Fibroblast of mammary gland (primary cell): ENCODE data around the gene CPED1.

Experiments used
- DNase-seq: peaks from one replicate; pipeline ENCODE4 v3.0.0-alpha.2; 2010; ENCODE audit warnings: low read depth
- H3K4me3 ChIP-seq: 2 replicates; pipeline ENCODE4 v1.5.1; 2011; ENCODE audit warnings: low read depth, mild to moderate bottlenecking, low read length, moderate library complexity; ENCODE audit not compliant: control insufficient read depth
- TF ChIP-seq, protein P1 (sequence below): conservative IDR thresholded peaks from 2 replicates; pipeline ENCODE4 v1.5.1; 2011; ENCODE audit warnings: low read depth, low read length, inconsistent platforms; ENCODE audit not compliant: control insufficient read depth, insufficient read depth

CPED1 gene

DNA sequence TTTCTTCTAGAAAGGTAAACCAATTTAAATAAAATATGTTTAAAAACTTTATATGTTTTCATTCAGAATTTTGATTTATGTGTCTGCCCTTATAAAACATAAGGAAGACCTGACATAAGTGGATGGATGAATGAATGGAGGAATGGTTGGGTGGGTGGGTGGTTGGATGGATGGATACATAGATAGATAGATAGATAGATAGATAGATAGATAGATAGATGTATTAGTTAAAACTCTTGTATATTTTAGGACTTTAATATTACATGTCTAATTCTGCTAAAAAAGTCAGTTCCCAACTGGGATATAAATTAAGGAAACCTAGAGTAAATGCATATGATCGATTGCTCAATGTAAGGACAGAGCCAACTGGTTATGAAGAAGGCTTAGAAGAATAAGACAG, 184.0 kb downstream of the CPED1 start:
- TF ChIP-seq, protein P1, sequence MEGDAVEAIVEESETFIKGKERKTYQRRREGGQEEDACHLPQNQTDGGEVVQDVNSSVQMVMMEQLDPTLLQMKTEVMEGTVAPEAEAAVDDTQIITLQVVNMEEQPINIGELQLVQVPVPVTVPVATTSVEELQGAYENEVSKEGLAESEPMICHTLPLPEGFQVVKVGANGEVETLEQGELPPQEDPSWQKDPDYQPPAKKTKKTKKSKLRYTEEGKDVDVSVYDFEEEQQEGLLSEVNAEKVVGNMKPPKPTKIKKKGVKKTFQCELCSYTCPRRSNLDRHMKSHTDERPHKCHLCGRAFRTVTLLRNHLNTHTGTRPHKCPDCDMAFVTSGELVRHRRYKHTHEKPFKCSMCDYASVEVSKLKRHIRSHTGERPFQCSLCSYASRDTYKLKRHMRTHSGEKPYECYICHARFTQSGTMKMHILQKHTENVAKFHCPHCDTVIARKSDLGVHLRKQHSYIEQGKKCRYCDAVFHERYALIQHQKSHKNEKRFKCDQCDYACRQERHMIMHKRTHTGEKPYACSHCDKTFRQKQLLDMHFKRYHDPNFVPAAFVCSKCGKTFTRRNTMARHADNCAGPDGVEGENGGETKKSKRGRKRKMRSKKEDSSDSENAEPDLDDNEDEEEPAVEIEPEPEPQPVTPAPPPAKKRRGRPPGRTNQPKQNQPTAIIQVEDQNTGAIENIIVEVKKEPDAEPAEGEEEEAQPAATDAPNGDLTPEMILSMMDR: no peak
- DNase-seq: no peak
- no peak overlapping the region for H3K4me3 ChIP-seq

DNA sequence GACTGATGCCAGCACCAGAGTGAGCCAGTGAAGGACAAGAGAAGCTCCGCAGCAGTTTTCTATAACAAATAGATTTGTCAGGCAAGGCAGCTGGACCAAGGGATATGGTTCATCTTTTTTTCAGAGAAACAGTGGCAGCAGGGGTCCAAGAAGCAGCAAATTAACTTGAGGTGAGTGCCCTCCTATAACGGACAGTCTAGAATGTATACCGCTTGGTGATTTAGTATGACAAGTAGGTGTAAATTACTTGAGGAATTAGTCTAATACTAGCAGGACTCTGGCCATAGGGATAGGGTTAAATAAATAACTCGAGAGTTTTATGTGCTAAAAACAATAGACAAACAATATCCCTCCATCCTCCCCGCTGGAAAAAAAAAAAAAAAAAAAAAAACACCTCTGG, 187.3 kb downstream of the CPED1 start:
- TF ChIP-seq, protein P1: no peak
- DNase-seq: no peak
- H3K4me3 ChIP-seq: no peak overlapping the region

DNA sequence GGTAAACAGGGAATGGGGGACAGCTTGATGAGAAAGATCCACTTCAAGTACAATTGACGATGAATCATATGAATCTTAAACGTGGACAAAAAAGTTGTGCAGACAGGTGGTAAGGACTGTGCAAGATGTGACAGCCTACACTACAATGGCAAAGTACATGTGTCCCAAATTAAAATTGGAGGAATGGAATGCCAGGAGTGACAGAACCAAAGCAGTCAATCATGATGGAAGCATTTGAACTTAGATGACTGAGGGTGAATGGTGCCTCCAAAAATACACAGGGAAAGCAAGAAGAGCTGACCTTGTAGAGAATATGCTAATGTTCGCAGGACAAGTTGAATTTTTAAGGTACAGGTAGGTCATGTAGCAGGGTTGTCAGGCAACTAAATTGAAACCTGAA, 189.9 kb downstream of the CPED1 start:
- H3K4me3 ChIP-seq: no peak overlapping the region
- TF ChIP-seq, protein P1: no peak
- DNase-seq: no peak

DNA sequence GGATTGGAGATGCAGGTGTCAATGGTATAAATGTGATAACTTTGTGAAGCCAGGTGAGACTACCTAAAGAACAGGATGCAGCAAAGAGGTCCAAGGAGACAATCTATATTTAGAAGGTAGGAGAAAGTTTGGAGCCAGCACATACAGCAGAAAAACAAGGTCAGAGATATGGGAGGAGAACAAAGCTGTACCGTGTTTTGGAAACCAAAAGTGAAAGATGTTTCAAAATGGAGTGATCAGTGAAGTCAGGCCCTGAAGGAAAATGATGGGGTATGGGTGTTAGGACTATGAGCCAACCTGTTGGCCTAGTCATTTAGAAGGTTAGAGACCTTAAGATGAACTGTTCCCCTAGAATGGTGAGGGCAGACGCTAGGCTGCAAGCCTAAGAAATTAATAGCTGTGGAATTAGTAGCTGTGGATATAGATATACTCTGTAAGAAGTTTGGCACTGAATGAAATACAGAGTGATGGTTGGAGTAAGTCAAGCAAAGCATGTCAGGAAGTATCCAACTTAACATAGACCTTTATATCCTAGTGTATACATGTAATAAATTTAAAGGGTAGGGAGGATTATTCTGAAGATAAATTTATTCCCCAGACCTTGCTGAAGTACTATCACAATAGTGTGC, 190.5 kb downstream of the CPED1 start:
- no peak for DNase-seq
- TF ChIP-seq, protein P1: no peak
- H3K4me3 ChIP-seq: no peak overlapping the region

DNA sequence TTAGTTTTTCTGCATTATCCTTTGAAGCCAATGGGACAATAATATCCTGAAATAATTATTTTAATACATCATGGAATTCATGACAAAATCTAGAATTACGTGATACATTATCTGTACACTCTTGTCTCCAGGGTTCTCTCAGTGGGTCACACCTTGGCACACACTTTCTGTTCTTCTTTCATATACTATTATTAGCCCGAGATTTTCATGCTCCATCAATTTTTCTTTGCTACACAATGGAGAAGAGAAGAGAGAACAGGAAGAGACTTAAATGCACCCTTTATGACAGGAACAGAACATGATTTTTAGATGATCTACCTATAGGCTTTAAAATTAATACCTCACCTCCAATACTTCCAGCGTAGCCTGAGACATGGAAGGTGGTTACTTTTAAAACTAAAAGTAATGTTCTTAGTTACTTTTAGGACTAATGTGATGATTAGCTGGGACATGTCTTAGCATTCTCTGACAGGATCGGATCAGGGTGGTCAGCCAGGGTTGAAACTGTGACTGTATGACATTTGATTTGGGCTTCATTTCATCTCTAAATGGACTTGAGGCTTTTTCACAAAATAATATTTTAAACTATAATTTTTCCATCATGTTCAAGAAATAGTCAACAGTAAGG, 192.0 kb downstream of the CPED1 start:
- DNase-seq: no peak
- TF ChIP-seq, protein P1: no peak
- H3K4me3 ChIP-seq: no peak overlapping the region

DNA sequence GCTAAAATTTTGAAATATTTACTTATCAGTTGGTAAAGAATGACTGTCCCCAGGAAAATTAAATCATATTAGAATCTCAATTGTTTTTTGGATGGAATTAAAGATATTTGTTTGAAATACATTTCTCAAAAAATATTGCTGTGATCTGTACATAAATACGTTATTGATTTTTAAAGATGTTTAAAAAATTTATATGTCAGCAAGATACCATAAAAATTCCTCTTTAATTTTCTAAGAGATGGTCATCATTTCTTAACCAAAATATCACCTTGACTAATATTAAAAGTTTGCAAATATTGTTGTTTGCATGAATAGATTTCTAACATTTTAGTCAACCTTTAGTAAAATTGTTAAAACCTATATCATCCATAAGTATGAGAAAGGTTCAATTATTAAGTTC, 192.8 kb downstream of the CPED1 start:
- TF ChIP-seq, protein P1: no peak
- H3K4me3 ChIP-seq: no peak overlapping the region
- no peak for DNase-seq
